K562 (cell line): ENCODE data around the gene FAM177B.

Source experiments
- ATF3 ChIP-seq, 2 experiments: fragments of 450-650 bp in 1 of 2; sonication (generic) in 1 of 2; formaldehyde crosslinking in 1 of 2; IDR thresholded peaks in 1 of 2; conservative IDR thresholded peaks in 1 of 2; 2 replicates each; pipeline versions ENCODE4 v1.6.1 to v1.8.1; 2016 to 2023; ENCODE audit warnings: mild to moderate bottlenecking in 2 of 2, moderate library complexity in 2 of 2, inconsistent platforms in 1 of 2, missing genetic modification reagents in 1 of 2
- C11orf30 ChIP-seq: fragments of 450-650 bp; IDR thresholded peaks from 2 replicates; pipeline ENCODE4 v1.6.1; 2016; ENCODE audit warnings: low read depth, mild to moderate bottlenecking
- CHD7 ChIP-seq: fragments of 200-600 bp; sonication (generic); IDR thresholded peaks from one replicate; pipeline ENCODE4 v1.6.1; 2012; ENCODE audit warnings: mild to moderate bottlenecking, low read depth, low read length, inconsistent platforms
- CTCF ChIP-seq, 3 experiments: IDR thresholded peaks in 2 of 3; conservative IDR thresholded peaks in 1 of 3; 2 replicates each; pipeline ENCODE4 v1.5.1; 2011 to 2012; ENCODE audit warnings: low read length in 3 of 3, mild to moderate bottlenecking in 3 of 3, control low read depth in 2 of 3, improper control_type of control experiment in 1 of 3, inconsistent platforms in 1 of 3, low read depth in 1 of 3, mixed read lengths in 1 of 3, moderate library complexity in 1 of 3; ENCODE audit not compliant: insufficient read depth in 2 of 3
- JUNB ChIP-seq: fragments of 450-650 bp; formaldehyde crosslinking; conservative IDR thresholded peaks from 2 replicates; pipeline ENCODE4 v1.4.0; 2020; ENCODE audit warnings: mild to moderate bottlenecking
- NELFE ChIP-seq: IDR thresholded peaks from 2 replicates; pipeline ENCODE4 v1.6.1; 2011; ENCODE audit warnings: mild to moderate bottlenecking; ENCODE audit not compliant: insufficient read depth, insufficient read length
- POLR2A ChIP-seq: fragments of 450-650 bp; conservative IDR thresholded peaks from 2 replicates; pipeline ENCODE4 v1.6.1; 2016
- SREBF2 ChIP-seq: sonication (generic); formaldehyde crosslinking; IDR thresholded peaks from 2 replicates; pipeline ENCODE4 v1.4.0; 2020; ENCODE audit warnings: mild to moderate bottlenecking, missing genetic modification reagents
- WHSC1 ChIP-seq: IDR thresholded peaks from one replicate; pipeline ENCODE4 v1.6.1; 2012; ENCODE audit warnings: low read length, control low read depth, inconsistent platforms
- ZBTB34 ChIP-seq: fragments of 250-450 bp; sonication (Bioruptor Pico); IDR thresholded peaks from 2 replicates; pipeline ENCODE4 v1.8.0; 2021; ENCODE audit warnings: mild to moderate bottlenecking, moderate library complexity
- TF ChIP-seq, protein P1 (sequence below): sonication (generic); formaldehyde crosslinking; IDR thresholded peaks from 2 replicates; pipeline ENCODE4 v1.8.0; 2023; ENCODE audit warnings: mild to moderate bottlenecking, missing genetic modification reagents

GRCh38 chr1:222777463-222777862 lies 40.5 kb downstream of the FAM177B start:
- TF ChIP-seq SREBF2 (CRISPR knock-in tag) (no peak), ATF3 (IDR thresholded peaks at IDR 0.05) (no peak), ATF3 (CRISPR knock-in tag; conservative IDR thresholded peaks at IDR 0.05) (no peak), C11orf30 (no peak), JUNB (CRISPR knock-in tag) (no peak), ZBTB34 (no peak), NELFE (no peak), CTCF (IDR thresholded peaks at IDR 0.05 in 2 of 3, conservative IDR thresholded peaks at IDR 0.05 in 1 of 3; ENCODE audit: insufficient read depth in 2 of 3, low read depth in 1 of 3, low read length in 3 of 3) (no peak), CHD7 (no peak), POLR2A (no peak), WHSC1 (no peak)
- TF ChIP-seq, protein P1, sequence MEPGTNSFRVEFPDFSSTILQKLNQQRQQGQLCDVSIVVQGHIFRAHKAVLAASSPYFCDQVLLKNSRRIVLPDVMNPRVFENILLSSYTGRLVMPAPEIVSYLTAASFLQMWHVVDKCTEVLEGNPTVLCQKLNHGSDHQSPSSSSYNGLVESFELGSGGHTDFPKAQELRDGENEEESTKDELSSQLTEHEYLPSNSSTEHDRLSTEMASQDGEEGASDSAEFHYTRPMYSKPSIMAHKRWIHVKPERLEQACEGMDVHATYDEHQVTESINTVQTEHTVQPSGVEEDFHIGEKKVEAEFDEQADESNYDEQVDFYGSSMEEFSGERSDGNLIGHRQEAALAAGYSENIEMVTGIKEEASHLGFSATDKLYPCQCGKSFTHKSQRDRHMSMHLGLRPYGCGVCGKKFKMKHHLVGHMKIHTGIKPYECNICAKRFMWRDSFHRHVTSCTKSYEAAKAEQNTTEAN (CRISPR knock-in tag) = no peak
